Anterior cingulate cortex (tissue), 58 donors: Measurements from ENCODE around the gene CTDSP1.

Experiments used
- DNase-seq, 58 donors: peaks; one replicate each; lab custom pipeline; 2025; lab: John Stamatoyannopoulos, UW

CTDSP1 gene

GRCh38 chr2:218397820-218398436 lies 1.7 kb upstream of the CTDSP1 start:
- DNase-seq: peak in 14 of 58 donors; percentile 16 to 68 (median 45)

- peak in 47 of 58 donors; percentile 11 to 80 (median 60) for DNase-seq
Observed at GRCh38 chr2:218398437-218399390, 954 bp upstream of the CTDSP1 start.

- peak in 8 of 58 donors; percentile 20 to 68 (median 50) for DNase-seq
Observed at GRCh38 chr2:218400167-218400929, 680 bp downstream of the CTDSP1 start.

GRCh38 chr2:218400930-218401881 lies 1.5 kb downstream of the CTDSP1 start:
- DNase-seq: no peak

GRCh38 chr2:218401890-218402289 lies 2.2 kb downstream of the CTDSP1 start:
- no peak for DNase-seq

- DNase-seq: no peak
Observed at GRCh38 chr2:218402491-218402901, 2.8 kb downstream of the CTDSP1 start.

GRCh38 chr2:218402911-218403411 lies 3.3 kb downstream of the CTDSP1 start:
- no peak for DNase-seq

DNA sequence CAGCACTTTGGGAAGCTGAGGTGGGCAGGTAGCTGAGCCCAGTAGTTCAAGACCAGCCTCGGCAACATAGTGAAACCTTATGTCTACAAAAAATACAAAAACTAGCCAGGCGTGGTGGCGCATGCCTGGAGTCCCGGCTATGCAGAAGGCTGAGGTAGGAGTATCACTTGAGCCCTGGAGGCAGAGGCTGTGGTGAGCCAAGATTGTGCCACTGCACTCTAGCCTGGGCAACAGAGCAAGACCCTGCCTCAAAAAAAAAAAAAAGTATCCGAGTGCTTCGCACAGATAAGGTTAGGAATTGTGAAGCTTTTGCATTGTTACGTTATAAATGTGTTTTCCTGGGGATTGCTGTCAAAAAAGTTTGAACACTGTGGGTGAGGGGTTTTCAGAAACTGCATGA lies 4.1 kb downstream of the CTDSP1 start:
- no peak for DNase-seq

- no peak for DNase-seq
Observed at GRCh38 chr2:218404351-218405085, 4.8 kb downstream of the CTDSP1 start.

GRCh38 chr2:218405086-218405745 lies 5.5 kb downstream of the CTDSP1 start:
- DNase-seq: no peak

DNA sequence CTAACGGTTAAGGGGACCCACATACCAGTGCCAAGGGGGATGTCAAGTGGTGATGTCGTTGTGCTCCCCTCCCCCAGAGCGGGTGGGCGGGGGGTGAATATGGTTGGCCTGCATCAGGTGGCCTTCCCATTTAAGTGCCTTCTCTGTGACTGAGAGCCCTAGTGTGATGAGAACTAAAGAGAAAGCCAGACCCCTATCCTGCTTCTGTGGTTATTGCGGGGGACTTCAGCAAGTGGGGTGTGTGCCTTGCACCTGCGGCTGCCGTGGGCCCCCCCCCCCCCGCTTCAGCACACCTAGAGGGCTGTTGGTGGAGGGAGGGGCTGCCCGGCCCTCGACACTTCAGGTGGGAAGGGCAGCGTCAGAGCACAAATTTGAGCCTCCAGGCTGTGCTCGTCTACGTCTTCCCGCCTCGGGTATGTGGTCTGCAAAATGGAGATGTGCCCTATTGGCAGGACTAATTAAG lies 6.1 kb downstream of the CTDSP1 start:
- DNase-seq: peak in 1 of 58 donors; percentile 32

DNA sequence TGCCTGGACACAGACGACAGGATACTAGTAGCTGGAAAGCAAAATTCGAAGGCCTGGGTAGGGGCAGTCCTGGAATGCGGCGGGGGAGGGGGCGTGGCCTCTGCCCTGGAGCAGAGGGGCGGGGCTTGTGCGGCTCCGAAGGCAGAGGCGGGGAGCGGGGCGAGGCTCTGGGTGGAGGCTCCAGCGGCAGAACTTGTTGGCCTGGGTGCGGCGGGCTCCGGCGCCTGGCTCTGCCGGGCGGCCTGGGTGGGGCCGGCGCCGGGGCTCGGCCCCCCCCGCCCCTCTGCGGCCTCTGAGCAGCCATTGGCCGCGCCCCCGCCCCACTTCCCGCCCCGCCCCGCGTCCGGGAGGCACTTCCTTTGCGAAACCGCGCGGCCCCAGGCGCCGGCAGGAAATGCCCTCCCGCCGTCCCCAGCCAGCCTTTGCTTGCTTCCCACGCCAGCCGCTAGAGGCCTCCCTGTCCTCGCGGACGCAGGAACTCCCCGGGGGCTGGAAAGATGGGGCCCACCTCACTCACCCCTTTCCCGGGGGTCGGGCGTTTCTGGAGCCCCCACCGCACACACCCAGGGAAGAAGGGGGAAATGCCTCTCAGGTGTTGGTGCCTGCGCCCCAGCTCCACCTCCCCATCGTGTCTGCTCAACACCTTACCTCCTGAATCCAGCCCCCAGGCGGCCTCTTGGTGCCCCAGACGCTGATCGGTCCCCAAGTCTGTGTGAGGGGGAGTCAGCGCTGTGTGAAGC lies 6.7 kb downstream of the CTDSP1 start:
- DNase-seq: peak; percentile 64 to 99 (median 94)

GRCh38 chr2:218406949-218407618 lies 7.4 kb downstream of the CTDSP1 start:
- peak in 48 of 58 donors; percentile 29 to 72 (median 47) for DNase-seq

- no peak for DNase-seq
Observed at GRCh38 chr2:218407717-218408116, 8.0 kb downstream of the CTDSP1 start.

DNA sequence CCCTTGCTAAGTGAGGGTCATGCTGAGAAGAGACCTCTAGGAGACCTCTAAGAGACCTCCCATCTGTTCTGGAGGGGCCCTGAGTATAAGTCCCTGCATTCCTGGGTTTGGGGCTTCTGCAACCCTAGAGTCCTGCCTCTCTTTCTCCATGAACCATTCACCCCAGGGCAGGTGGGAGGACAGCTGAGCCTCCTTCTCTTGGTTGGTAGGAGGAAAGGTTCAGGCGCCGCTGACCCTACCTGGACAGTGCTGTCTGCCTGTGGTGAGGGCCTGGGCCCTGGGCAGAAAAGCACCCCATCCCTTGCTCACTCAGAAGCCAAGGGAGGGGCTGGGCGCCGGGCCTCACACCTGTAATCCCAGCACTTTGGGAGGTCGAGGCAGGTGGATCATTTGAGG lies 18.7 kb downstream of the CTDSP1 start:
- DNase-seq: no peak

DNA sequence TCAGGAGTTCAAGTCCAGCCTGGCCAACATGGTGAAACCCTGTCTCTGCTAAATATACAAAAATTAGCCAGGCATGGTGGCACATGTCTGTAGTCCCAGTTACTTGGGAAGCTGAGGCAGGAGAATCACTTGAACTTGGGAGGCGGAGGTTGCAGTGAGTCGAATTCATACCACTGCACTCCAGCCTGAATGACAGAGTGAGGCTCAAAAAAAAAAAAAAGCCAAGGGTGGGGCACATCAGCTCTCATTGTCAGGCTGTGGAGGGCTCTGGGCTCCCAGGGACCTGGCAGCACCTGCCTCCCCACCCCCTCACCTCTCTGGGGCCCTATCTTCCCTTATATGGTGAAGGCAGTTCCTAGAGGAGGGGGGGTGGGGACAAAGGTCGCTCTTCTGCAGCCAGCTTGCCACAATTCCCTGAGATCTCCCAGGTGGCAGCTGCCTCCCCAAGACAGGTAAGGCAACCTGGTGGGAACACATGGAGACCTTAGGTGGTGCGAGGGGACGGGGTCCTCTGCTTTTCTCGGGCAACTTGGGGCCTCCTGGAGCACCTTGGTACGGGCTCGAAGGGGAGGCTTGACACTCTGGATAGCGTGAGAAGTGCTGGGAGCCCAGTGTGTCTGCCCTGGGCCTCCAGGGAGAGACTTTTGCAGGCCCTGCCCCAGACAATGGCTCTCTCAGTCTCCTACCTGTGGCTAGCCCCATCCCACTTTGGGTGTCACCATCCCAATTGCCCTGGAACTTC lies 19.2 kb downstream of the CTDSP1 start, which contains the start of gene VIL1:
Gene VIL1, plus strand, starts transcription at position 407 of the 742 bp plus-strand sequence. CDS start 4,656 bp downstream, outside the sequence.
- DNase-seq: no peak
